Thymus (tissue), 11 donors: Measurements from ENCODE around the gene DCLK1. TPM values are rescaled to one million over a fixed set of nuclear protein-coding genes. Genes with fewer than 3 reads are reported as not detected.

Experiments used
- DNase-seq, 9 donors: peaks; one replicate each; pipeline ENCODE4 v3.0.0-alpha.2; 2013; ENCODE audit warnings: low spot score in 9 of 9, low read depth in 6 of 9, missing footprints in 1 of 9
- H3K27ac ChIP-seq, 2 donors: one replicate each; pipeline ENCODE4 v1.5.1; 2013; ENCODE audit warnings: control low read depth in 1 of 2, low read depth in 1 of 2, low read length in 1 of 2, mild to moderate bottlenecking in 1 of 2, moderate library complexity in 1 of 2
- H3K27me3 ChIP-seq, 2 donors: one replicate each; pipeline ENCODE4 v1.5.1; 2013; ENCODE audit warnings: low read length in 1 of 2; ENCODE audit not compliant: control insufficient read depth in 2 of 2, insufficient read depth in 1 of 2
- H3K36me3 ChIP-seq, 2 donors: one replicate each; pipeline ENCODE4 v1.5.1; 2013; ENCODE audit warnings: low read length in 1 of 2, mild to moderate bottlenecking in 1 of 2, moderate library complexity in 1 of 2; ENCODE audit not compliant: control insufficient read depth in 2 of 2, insufficient read depth in 2 of 2
- H3K4me1 ChIP-seq, 2 donors: one replicate each; pipeline ENCODE4 v1.5.1; 2013; ENCODE audit warnings: low read length in 2 of 2; ENCODE audit not compliant: control insufficient read depth in 2 of 2, insufficient read depth in 2 of 2
- H3K4me3 ChIP-seq, 2 donors: one replicate each; pipeline ENCODE4 v1.5.1; 2013; ENCODE audit warnings: low read length in 2 of 2, control low read depth in 1 of 2, mild to moderate bottlenecking in 1 of 2
- H3K9me3 ChIP-seq, 2 donors: one replicate each; pipeline ENCODE4 v1.5.1; 2013; ENCODE audit warnings: low read length in 1 of 2, mild to moderate bottlenecking in 1 of 2; ENCODE audit not compliant: control insufficient read depth in 2 of 2, insufficient read depth in 1 of 2
- WGBS: extraction: QIAGEN DNeasy Blood & Tissue Kit; methylation state at CpG from one replicate; pipeline ENCODE4 v1.1.7; 2013; 5-methylcytosine and 5-hydroxymethylcytosine counted together
- polyA plus RNA-seq: library from polyadenylated mRNA; stranded (reverse); fragments of 200-250 nt; gene quantifications from one replicate; pipeline ENCODE4 v1.2.3, GENCODE V29; 2013
- total RNA-seq: library from RNA; stranded (reverse); fragments of 120-200 nt; gene quantifications from one replicate; pipeline ENCODE4 v1.2.4, GENCODE V29; 2013
- donor health status: healthy.

Gene DCLK1
- total and polyA plus RNA-seq, 2 donors = 2.5 to 2.9 TPM

GRCh38 chr13:35906636-35907035 lies 224.5 kb downstream of the DCLK1 start:
- H3K4me3 ChIP-seq = no peak overlapping the region
- H3K4me1 ChIP-seq = no peaks in the 10 kb centered on the region
- no peak for DNase-seq
- 95% methylated on average over 4 of the region's 4 CpGs for WGBS
- H3K36me3 ChIP-seq = no peaks in the 10 kb centered on the region
- H3K27ac ChIP-seq = no peak overlapping the region
- no peaks in the 10 kb centered on the region for H3K27me3 ChIP-seq
- no peaks in the 10 kb centered on the region for H3K9me3 ChIP-seq

GRCh38 chr13:35903075-35903474 lies 228.1 kb downstream of the DCLK1 start:
- DNase-seq = no peak
- H3K36me3 ChIP-seq = no peaks in the 10 kb centered on the region
- 80% methylated on average over 1 of the region's 1 CpG for whole genome bisulfite sequencing
- H3K4me3 ChIP-seq = no peak overlapping the region
- no peak overlapping the region for H3K27ac ChIP-seq
- no peaks in the 10 kb centered on the region for H3K27me3 ChIP-seq
- H3K9me3 ChIP-seq = no peaks in the 10 kb centered on the region
- H3K4me1 ChIP-seq = no peaks in the 10 kb centered on the region

GRCh38 chr13:35898041-35898440 lies 233.1 kb downstream of the DCLK1 start:
- Histone ChIP-seq H3K9me3 (no peaks in the 10 kb centered on the region), H3K4me3 (no peak overlapping the region), H3K27ac (no peak overlapping the region), H3K4me1 (no peaks in the 10 kb centered on the region), H3K36me3 (no peaks in the 10 kb centered on the region), H3K27me3 (no peaks in the 10 kb centered on the region)
- no peak for DNase-seq
- 90% methylated on average over 1 of the region's 1 CpG for WGBS

- H3K4me3 ChIP-seq = no peak overlapping the region
- 86% methylated on average over 3 of the region's 3 CpGs for WGBS
- no peak overlapping the region for H3K27ac ChIP-seq
- no peaks in the 10 kb centered on the region for H3K9me3 ChIP-seq
- no peak for DNase-seq
- no peaks in the 10 kb centered on the region for H3K27me3 ChIP-seq
- no peaks in the 10 kb centered on the region for H3K36me3 ChIP-seq
- H3K4me1 ChIP-seq = no peaks in the 10 kb centered on the region
Measured at GRCh38 chr13:35894636-35895035, 236.5 kb downstream of the DCLK1 start.

GRCh38 chr13:35892837-35893814 lies 238.1 kb downstream of the DCLK1 start:
- Histone ChIP-seq H3K27me3 (no peaks in the 10 kb centered on the region), H3K4me3 (no peak overlapping the region), H3K27ac (no peak overlapping the region), H3K36me3 (no peaks in the 10 kb centered on the region), H3K9me3 (no peaks in the 10 kb centered on the region), H3K4me1 (no peaks in the 10 kb centered on the region)
- WGBS = 89% methylated on average over 6 of the region's 6 CpGs
- no peak for DNase-seq

- WGBS = 87% methylated on average over 12 of the region's 12 CpGs
- H3K4me3 ChIP-seq = no peak overlapping the region
- H3K4me1 ChIP-seq = peaks cover 0 to 2% of the 10 kb centered on the region in 2 donors
- no peak overlapping the region for H3K27ac ChIP-seq
- no peaks in the 10 kb centered on the region for H3K9me3 ChIP-seq
- no peaks in the 10 kb centered on the region for H3K27me3 ChIP-seq
- no peaks in the 10 kb centered on the region for H3K36me3 ChIP-seq
- DNase-seq = no peak
Measured at GRCh38 chr13:35891507-35892441, 239.4 kb downstream of the DCLK1 start.

GRCh38 chr13:35889560-35889959 lies 241.6 kb downstream of the DCLK1 start:
- Histone ChIP-seq H3K27ac (no peak overlapping the region), H3K36me3 (no peaks in the 10 kb centered on the region), H3K27me3 (no peaks in the 10 kb centered on the region), H3K9me3 (no peaks in the 10 kb centered on the region), H3K4me1 (peaks cover 0 to 2% of the 10 kb centered on the region in 2 donors), H3K4me3 (no peak overlapping the region)
- DNase-seq = no peak
- WGBS = 88% methylated on average over 2 of the region's 2 CpGs

- Histone ChIP-seq H3K27ac (no peak overlapping the region), H3K27me3 (no peaks in the 10 kb centered on the region), H3K36me3 (no peaks in the 10 kb centered on the region), H3K9me3 (no peaks in the 10 kb centered on the region), H3K4me1 (peaks cover 0 to 2% of the 10 kb centered on the region in 2 donors), H3K4me3 (no peak overlapping the region)
- WGBS = 70% methylated on average over 2 of the region's 2 CpGs
- DNase-seq = no peak
Measured at GRCh38 chr13:35888981-35889380, 242.2 kb downstream of the DCLK1 start.

GRCh38 chr13:35888457-35888883 lies 242.7 kb downstream of the DCLK1 start:
- Histone ChIP-seq H3K9me3 (no peaks in the 10 kb centered on the region), H3K4me1 (peaks cover 0 to 2% of the 10 kb centered on the region in 2 donors), H3K27ac (no peak overlapping the region), H3K36me3 (no peaks in the 10 kb centered on the region), H3K4me3 (no peak overlapping the region), H3K27me3 (no peaks in the 10 kb centered on the region)
- 74% methylated on average over 3 of the region's 3 CpGs for WGBS
- peak in 1 of 9 donors; percentile 3 for DNase-seq
